ENCODE data around the gene ESPNL. TPM values are rescaled to one million over a fixed set of nuclear protein-coding genes. Genes with fewer than 3 reads are reported as not detected.

Gene ESPNL
- total RNA-seq, 2 experiments from 2014 or later: 0.05 to 0.15 TPM

- no peaks in the 10 kb centered on the region for H3K9me3 Mint-ChIP-seq
- H3K27ac Mint-ChIP-seq: no peak overlapping the region
- H3K4me1 Mint-ChIP-seq (ENCODE audit: low read depth): peaks cover 2% of the 10 kb centered on the region
- peaks cover 62% of the 10 kb centered on the region for H3K36me3 Mint-ChIP-seq (ENCODE audit: low read depth)
- intact Hi-C loops (cut with micrococcal nuclease): no loop called here
- DNase-seq: peak; percentile 1
- no peak overlapping the region for H3K4me3 Mint-ChIP-seq
- CTCF ChIA-PET: interaction anchor here (0.6 kb wide), 1 partner anchor 500 kb away, joined by 3 read pairs; no protein-coding TSS in a partner anchor
- H3K27me3 Mint-ChIP-seq (ENCODE audit: low read depth): no peaks in the 10 kb centered on the region
Measured at GRCh38 chr2:238081561-238081960, 18.6 kb upstream of the ESPNL start.

- Mint-ChIP-seq H3K9me3 (no peaks in the 10 kb centered on the region), H3K4me3 (no peak overlapping the region), H3K27me3 (ENCODE audit: low read depth) (no peaks in the 10 kb centered on the region), H3K36me3 (ENCODE audit: low read depth) (peaks cover 61% of the 10 kb centered on the region), H3K4me1 (ENCODE audit: low read depth) (no peaks in the 10 kb centered on the region), H3K27ac (no peak overlapping the region)
- intact Hi-C loops (cut with micrococcal nuclease): no loop called here
- CTCF ChIA-PET: no interaction called here
- no peak for DNase-seq
Measured at GRCh38 chr2:238082151-238082550, 18.0 kb upstream of the ESPNL start.

- Mint-ChIP-seq H3K27me3 (ENCODE audit: low read depth) (no peaks in the 10 kb centered on the region), H3K9me3 (no peaks in the 10 kb centered on the region), H3K4me1 (ENCODE audit: low read depth) (no peaks in the 10 kb centered on the region), H3K27ac (no peak overlapping the region), H3K4me3 (no peak overlapping the region), H3K36me3 (ENCODE audit: low read depth) (peaks cover 60% of the 10 kb centered on the region)
- CTCF ChIA-PET: no interaction called here
- intact Hi-C loops (cut with micrococcal nuclease): no loop called here
- peak; percentile 2 for DNase-seq
Measured at GRCh38 chr2:238082827-238083226, 17.3 kb upstream of the ESPNL start.

- DNase-seq: peak; percentile 2
- intact Hi-C loops (cut with micrococcal nuclease): no loop called here
- no peaks in the 10 kb centered on the region for H3K9me3 Mint-ChIP-seq
- peaks cover 54% of the 10 kb centered on the region for H3K36me3 Mint-ChIP-seq (ENCODE audit: low read depth)
- CTCF ChIA-PET: no interaction called here
- no peaks in the 10 kb centered on the region for H3K4me1 Mint-ChIP-seq (ENCODE audit: low read depth)
- H3K4me3 Mint-ChIP-seq: no peak overlapping the region
- no peak overlapping the region for H3K27ac Mint-ChIP-seq
- H3K27me3 Mint-ChIP-seq (ENCODE audit: low read depth): no peaks in the 10 kb centered on the region
Measured at GRCh38 chr2:238083919-238084318, 16.2 kb upstream of the ESPNL start.

- Mint-ChIP-seq H3K27ac (peak overlapping the region; percentile 62), H3K36me3 (ENCODE audit: low read depth) (peaks cover 53% of the 10 kb centered on the region)
- DNase-seq: peak; percentile 1
Measured at GRCh38 chr2:238084761-238085160, 15.4 kb upstream of the ESPNL start.

GRCh38 chr2:238085899-238086298 is 14.2 kb upstream of the ESPNL start:
- peaks cover 45% of the 10 kb centered on the region for H3K36me3 Mint-ChIP-seq (ENCODE audit: low read depth)
- H3K27me3 Mint-ChIP-seq (ENCODE audit: low read depth): no peaks in the 10 kb centered on the region
- CTCF ChIA-PET: no interaction called here
- no peak overlapping the region for H3K27ac Mint-ChIP-seq
- intact Hi-C loops (cut with micrococcal nuclease): no loop called here
- DNase-seq: no peak
- H3K4me1 Mint-ChIP-seq (ENCODE audit: low read depth): no peaks in the 10 kb centered on the region
- H3K9me3 Mint-ChIP-seq: no peaks in the 10 kb centered on the region
- no peak overlapping the region for H3K4me3 Mint-ChIP-seq

More at GRCh38 chr2:238084761-238085160, 15.4 kb upstream of the ESPNL start:
- no peak overlapping the region for H3K4me3 Mint-ChIP-seq
- intact Hi-C loops (cut with micrococcal nuclease): no loop called here
- CTCF ChIA-PET: no interaction called here
- H3K27me3 Mint-ChIP-seq (ENCODE audit: low read depth): no peaks in the 10 kb centered on the region
- H3K4me1 Mint-ChIP-seq (ENCODE audit: low read depth): no peaks in the 10 kb centered on the region
- no peaks in the 10 kb centered on the region for H3K9me3 Mint-ChIP-seq

GRCh38 chr2:238087211-238087610 is 12.9 kb upstream of the ESPNL start:
- Mint-ChIP-seq H3K27me3 (ENCODE audit: low read depth) (no peaks in the 10 kb centered on the region), H3K36me3 (ENCODE audit: low read depth) (peaks cover 40% of the 10 kb centered on the region)
- CTCF ChIA-PET: interaction anchor here (0.6 kb wide), 2 partner anchors 35 to 176 kb away, joined by 3 read pairs; no protein-coding TSS in a partner anchor

GRCh38 chr2:238090887-238091286 is 9.3 kb upstream of the ESPNL start:
- intact Hi-C loops (cut with micrococcal nuclease): no loop called here
- H3K9me3 Mint-ChIP-seq: no peaks in the 10 kb centered on the region
- H3K4me1 Mint-ChIP-seq (ENCODE audit: low read depth): no peaks in the 10 kb centered on the region
- no peak overlapping the region for H3K27ac Mint-ChIP-seq
- H3K36me3 Mint-ChIP-seq (ENCODE audit: low read depth): peaks cover 21% of the 10 kb centered on the region
- CTCF ChIA-PET: interaction anchor here (1.1 kb wide), 1 partner anchor 23 kb away, joined by 3 read pairs; no protein-coding TSS in a partner anchor
- no peak overlapping the region for H3K4me3 Mint-ChIP-seq
- no peaks in the 10 kb centered on the region for H3K27me3 Mint-ChIP-seq (ENCODE audit: low read depth)
- DNase-seq: no peak

More at GRCh38 chr2:238087211-238087610, 12.9 kb upstream of the ESPNL start:
- intact Hi-C loops (cut with micrococcal nuclease): no loop called here
- Mint-ChIP-seq H3K4me3 (no peak overlapping the region), H3K4me1 (ENCODE audit: low read depth) (no peaks in the 10 kb centered on the region), H3K9me3 (no peaks in the 10 kb centered on the region), H3K27ac (no peak overlapping the region)
- no peak for DNase-seq

- intact Hi-C loops (cut with micrococcal nuclease): no loop called here
- CTCF ChIA-PET: interaction anchor here (1.1 kb wide), 1 partner anchor 24 kb away, joined by 3 read pairs; no protein-coding TSS in a partner anchor
Measured at GRCh38 chr2:238091436-238092060, 8.6 kb upstream of the ESPNL start.

GRCh38 chr2:238092486-238093035 is 7.6 kb upstream of the ESPNL start:
- no peaks in the 10 kb centered on the region for H3K27me3 Mint-ChIP-seq (ENCODE audit: low read depth)
- CTCF ChIA-PET: no interaction called here
- intact Hi-C loops (cut with micrococcal nuclease): no loop called here
- no peaks in the 10 kb centered on the region for H3K4me1 Mint-ChIP-seq (ENCODE audit: low read depth)
- H3K27ac Mint-ChIP-seq: no peak overlapping the region
- no peak overlapping the region for H3K4me3 Mint-ChIP-seq
- DNase-seq: peak; percentile 1
- H3K36me3 Mint-ChIP-seq (ENCODE audit: low read depth): peaks cover 17% of the 10 kb centered on the region
- no peaks in the 10 kb centered on the region for H3K9me3 Mint-ChIP-seq

More at GRCh38 chr2:238091436-238092060, 8.6 kb upstream of the ESPNL start:
- no peak overlapping the region for H3K4me3 Mint-ChIP-seq
- H3K27ac Mint-ChIP-seq: no peak overlapping the region
- no peaks in the 10 kb centered on the region for H3K27me3 Mint-ChIP-seq (ENCODE audit: low read depth)
- H3K4me1 Mint-ChIP-seq (ENCODE audit: low read depth): no peaks in the 10 kb centered on the region
- peaks cover 20% of the 10 kb centered on the region for H3K36me3 Mint-ChIP-seq (ENCODE audit: low read depth)
- H3K9me3 Mint-ChIP-seq: no peaks in the 10 kb centered on the region
- no peak for DNase-seq

- no peak for DNase-seq
- CTCF ChIA-PET: no interaction called here
- Mint-ChIP-seq H3K9me3 (no peaks in the 10 kb centered on the region), H3K36me3 (ENCODE audit: low read depth) (peaks cover 21% of the 10 kb centered on the region), H3K27me3 (ENCODE audit: low read depth) (no peaks in the 10 kb centered on the region), H3K4me1 (ENCODE audit: low read depth) (no peaks in the 10 kb centered on the region), H3K4me3 (no peak overlapping the region), H3K27ac (no peak overlapping the region)
- intact Hi-C loops (cut with micrococcal nuclease): no loop called here
Measured at GRCh38 chr2:238093181-238094140, 6.7 kb upstream of the ESPNL start.

- CTCF ChIA-PET: no interaction called here
Measured at GRCh38 chr2:238094438-238095022, 5.6 kb upstream of the ESPNL start.

More at GRCh38 chr2:238094438-238095022, 5.6 kb upstream of the ESPNL start:
- DNase-seq: no peak
- H3K27ac Mint-ChIP-seq: peak overlapping the region; percentile 36
- no peaks in the 10 kb centered on the region for H3K9me3 Mint-ChIP-seq
- H3K4me3 Mint-ChIP-seq: no peak overlapping the region
- H3K4me1 Mint-ChIP-seq (ENCODE audit: low read depth): peaks cover 2% of the 10 kb centered on the region
- peaks cover 21% of the 10 kb centered on the region for H3K36me3 Mint-ChIP-seq (ENCODE audit: low read depth)
- intact Hi-C loops (cut with micrococcal nuclease): no loop called here
- H3K27me3 Mint-ChIP-seq (ENCODE audit: low read depth): no peaks in the 10 kb centered on the region
